ENCODE results near the gene CDK5RAP3. TPM values are rescaled to one million over a fixed set of nuclear protein-coding genes. Genes with fewer than 3 reads are reported as not detected.

Gene CDK5RAP3
- total and polyA plus RNA-seq, 2 of the 13 experiments (the other 11 are each of a cell fraction or from before 2014, with no cell fraction given), result 128 to 154 TPM

- TF ChIP-seq ZBTB42 (CRISPR knock-in tag; IDR thresholded peaks at IDR 0.05), result no peak
- TF ChIP-seq ZNF691 (CRISPR knock-in tag; IDR thresholded peaks at IDR 0.05; ENCODE audit: borderline replicate concordance, low read depth), result 0 out of 2 replicates have a peak, but pooled peaks have one; percentile 58
- TF ChIP-seq SMARCC2 (IDR thresholded peaks at IDR 0.05), result no peak
- no peak for TF ChIP-seq SRY (CRISPR knock-in tag; IDR thresholded peaks at IDR 0.05)
- no peak for TF ChIP-seq FUBP1 (CRISPR knock-in tag; IDR thresholded peaks at IDR 0.05; ENCODE audit: borderline replicate concordance)
- TF ChIP-seq ZBTB39 (CRISPR knock-in tag; IDR thresholded peaks at IDR 0.05), result no peak
- TF ChIP-seq ZNF407 (CRISPR knock-in tag; IDR thresholded peaks at IDR 0.05; ENCODE audit: not compliant biosample characterization), result peak; percentile 76
- TF ChIP-seq KDM5B (CRISPR knock-in tag; IDR thresholded peaks at IDR 0.05; ENCODE audit: borderline replicate concordance), result peak; percentile 68; the same call in 1 of the 2 replicates
- peak; percentile 59 for TF ChIP-seq SAP130 (CRISPR knock-in tag; IDR thresholded peaks at IDR 0.05; ENCODE audit: low read depth)
- TF ChIP-seq NONO (IDR thresholded peaks at IDR 0.05), result no peak
- TF ChIP-seq NONO (CRISPR knock-in tag; conservative IDR thresholded peaks at IDR 0.05), result no peak
- TF ChIP-seq TRIM24 (CRISPR knock-in tag; IDR thresholded peaks at IDR 0.05), result no peak
- TF ChIP-seq ZNF550 (CRISPR knock-in tag; IDR thresholded peaks at IDR 0.05; ENCODE audit: borderline replicate concordance), result no peak
- TF ChIP-seq MIER2 (CRISPR knock-in tag; IDR thresholded peaks at IDR 0.05), result no peak
- no peak for TF ChIP-seq PAF1 (CRISPR knock-in tag; IDR thresholded peaks at IDR 0.05)
- TF ChIP-seq ZNF549 (CRISPR knock-in tag; IDR thresholded peaks at IDR 0.05), result no peak
- no peak for TF ChIP-seq MTA3 (CRISPR knock-in tag; IDR thresholded peaks at IDR 0.05)
These were observed 55.8 kb downstream of the CDK5RAP3 start (continued) for GRCh38 chr17:48026502-48027321.
